ENCODE measurements around the gene SOCS6. TPM values are rescaled to one million over a fixed set of nuclear protein-coding genes. Genes with fewer than 3 reads are reported as not detected.

The SOCS6 gene
- total and polyA plus RNA-seq, 2 of the 13 experiments (the other 11 are each of a cell fraction or from before 2014, with no cell fraction given) = 18.6 to 38.3 TPM

GRCh38 chr18:70333316-70333715 is 44.5 kb downstream of the SOCS6 start:
- Histone ChIP-seq H3K27ac (ENCODE audit: extremely low read length, insufficient read depth, low read length) (peak overlapping the region; percentile 97), H3K79me2 (ENCODE audit: insufficient read depth, low read length) (peaks cover 18% of the 10 kb centered on the region), H4K20me1 (ENCODE audit: insufficient read depth, low read length) (no peaks in the 10 kb centered on the region), H3K4me3 (replicated peaks in 1 of 3; ENCODE audit: insufficient read depth in 1 of 3, low read depth in 2 of 3, low read length in 3 of 3) (no peak overlapping the region; a peak in 1 of 6 replicates), H3K27me3 (ENCODE audit: control insufficient read depth in 1 of 2, insufficient read depth in 2 of 2, low read length in 2 of 2) (no peaks in the 10 kb centered on the region), H3K36me3 (replicated peaks in 1 of 2; ENCODE audit: control insufficient read depth in 1 of 2, insufficient read depth in 2 of 2, low read length in 2 of 2) (no peaks in the 10 kb centered on the region; a peak in 1 of 5 replicates), H3K4me1 (ENCODE audit: insufficient read depth, low read length) (peaks cover 89% of the 10 kb centered on the region), H3K4me2 (ENCODE audit: low read depth, low read length) (0 out of 2 replicates have a peak overlapping the region, but pooled peaks have one; percentile 81), H2AFZ (ENCODE audit: low read length) (no peak overlapping the region), H3K9me3 (ENCODE audit: low read length) (peaks cover under 1% of the 10 kb centered on the region; the same call in 1 of the 2 replicates), H3K9ac (ENCODE audit: insufficient read depth, low read depth, low read length) (peak overlapping the region; percentile 91)
- no peak for FAIRE-seq
- 100% methylated on average over 1 of the region's 1 CpG for WGBS (ENCODE audit: low lambda C conversion rate)
- no peak for DNase-seq (ENCODE audit: low spot score)
- no TSS peak for BruUV-seq (replicated peaks)
- intact Hi-C loops (cut with micrococcal nuclease; ENCODE audit: unreplicated experiment) (loop anchor here (1.0 to 5.0 kb wide), 2 partner anchors 41 to 43 kb away; no protein-coding TSS in a partner anchor), in situ Hi-C loops (cut with HindIII; ENCODE audit: extremely low pct_ligation_motif_present, low pct_unique_long_range_greater_than_20kb) (loop anchor here (10.0 kb wide), 1 partner anchor 101 kb away; no protein-coding TSS in a partner anchor)
- POLR2A ChIA-PET = interaction anchor here (1.0 to 5.1 kb wide), 10 partner anchors 19 to 127 kb away, joined by 3 to 110 read pairs (median 7); partner anchors contain the start of genes RTTN and SOCS6
- CTCF ChIA-PET (ENCODE audit: low intra/inter-chr PET ratio, low total read pairs) = no interaction called here
- TF ChIP-seq ZMAT3 (CRISPR knock-in tag; conservative IDR thresholded peaks at IDR 0.05) (0 out of 2 replicates have a peak, but pooled peaks have one; percentile 8), ZNF775 (CRISPR knock-in tag; IDR thresholded peaks at IDR 0.05; ENCODE audit: borderline replicate concordance) (no peak)
- no peak for ATAC-seq

- Histone ChIP-seq H3K36me3 (replicated peaks in 1 of 2; ENCODE audit: control insufficient read depth in 1 of 2, insufficient read depth in 2 of 2, low read length in 2 of 2) (no peaks in the 10 kb centered on the region; a peak in 1 of 5 replicates), H3K27ac (ENCODE audit: extremely low read length, insufficient read depth, low read length) (peak overlapping the region; percentile 97), H3K79me2 (ENCODE audit: insufficient read depth, low read length) (peaks cover 18% of the 10 kb centered on the region), H3K9ac (ENCODE audit: insufficient read depth, low read depth, low read length) (peak overlapping the region; percentile 91), H3K4me2 (ENCODE audit: low read depth, low read length) (peak overlapping the region; percentile 81), H3K4me1 (ENCODE audit: insufficient read depth, low read length) (peaks cover 91% of the 10 kb centered on the region), H3K9me3 (ENCODE audit: low read length) (peaks cover 5% of the 10 kb centered on the region), H2AFZ (ENCODE audit: low read length) (no peak overlapping the region), H3K4me3 (replicated peaks in 1 of 3; ENCODE audit: insufficient read depth in 1 of 3, low read depth in 2 of 3, low read length in 3 of 3) (peak overlapping the region in 1 of 3 experiments; percentile 13; a peak in 1 of 6 replicates), H3K27me3 (ENCODE audit: control insufficient read depth in 1 of 2, insufficient read depth in 2 of 2, low read length in 2 of 2) (no peaks in the 10 kb centered on the region), H4K20me1 (ENCODE audit: insufficient read depth, low read length) (no peaks in the 10 kb centered on the region)
- in situ Hi-C loops (cut with HindIII; ENCODE audit: extremely low pct_ligation_motif_present, low pct_unique_long_range_greater_than_20kb) = loop anchor here (10.0 kb wide), 1 partner anchor 101 kb away; no protein-coding TSS in a partner anchor
- DNase-seq (ENCODE audit: low spot score) (peak; percentile 98), FAIRE-seq (peak; percentile 93), ATAC-seq (peak; percentile 71)
- intact Hi-C loops (cut with micrococcal nuclease; ENCODE audit: unreplicated experiment) = loop anchor here (1.0 to 5.0 kb wide), 2 partner anchors 41 to 43 kb away; no protein-coding TSS in a partner anchor
- POLR2A ChIA-PET = interaction anchor here (0.7 to 5.1 kb wide), 12 partner anchors 20 to 128 kb away, joined by 3 to 110 read pairs (median 6); partner anchors contain the start of genes RTTN and SOCS6
- WGBS (ENCODE audit: low lambda C conversion rate) = 0% methylated on average over 2 of the region's 2 CpGs
- BruUV-seq (replicated peaks) = no TSS peak
- CTCF ChIA-PET (ENCODE audit: low intra/inter-chr PET ratio, low total read pairs) = no interaction called here
- TF ChIP-seq TMF1 (CRISPR knock-in tag; IDR thresholded peaks at IDR 0.05; ENCODE audit: low read depth) (no peak), MXI1 (IDR thresholded peaks at IDR 0.05; ENCODE audit: borderline replicate concordance, low read depth, low read length) (0 out of 3 replicates have a peak, but pooled peaks have one; percentile 6), ZNF224 (CRISPR knock-in tag; IDR thresholded peaks at IDR 0.05) (no peak), NRL (CRISPR knock-in tag; IDR thresholded peaks at IDR 0.05; ENCODE audit: borderline replicate concordance) (no peak), BCLAF1 (IDR thresholded peaks at IDR 0.05) (no peak), ZNF567 (CRISPR knock-in tag; IDR thresholded peaks at IDR 0.05; ENCODE audit: borderline replicate concordance) (no peak), JDP2 (CRISPR knock-in tag; IDR thresholded peaks at IDR 0.05; ENCODE audit: borderline replicate concordance) (no peak), ZNF253 (CRISPR knock-in tag; IDR thresholded peaks at IDR 0.05; ENCODE audit: borderline replicate concordance) (no peak), ZBTB1 (CRISPR knock-in tag; IDR thresholded peaks at IDR 0.05; ENCODE audit: borderline replicate concordance) (no peak), FOSL1 (CRISPR knock-in tag; IDR thresholded peaks at IDR 0.05; ENCODE audit: borderline replicate concordance) (peak; percentile 78; the same call in 1 of the 2 replicates), ZNF441 (CRISPR knock-in tag; IDR thresholded peaks at IDR 0.05; ENCODE audit: borderline replicate concordance) (no peak), SUZ12 (IDR thresholded peaks at IDR 0.05; ENCODE audit: low read depth, low read length) (no peak), ZNF30 (CRISPR knock-in tag; IDR thresholded peaks at IDR 0.05) (no peak), SP140L (CRISPR knock-in tag; IDR thresholded peaks at IDR 0.05; ENCODE audit: borderline replicate concordance) (no peak)
Observed at GRCh38 chr18:70333757-70334156, 44.9 kb downstream of the SOCS6 start.

Measured in HepG2 (cell line).